Inferior parietal cortex (tissue), 1 donor: Measurements from ENCODE around the gene BLACAT1.
A peak's percentile ranks its signal among the peaks of the same experiment; 100 is the strongest.
"Not testable (repeated sequence)": the region's sequence is repeated elsewhere in the genome, so short reads cannot be mapped to it uniquely, and the experiment has no call there.

Source experiments
- DNase-seq: peaks from one replicate; pipeline ENCODE4 v3.0.0-alpha.2; 2016; ENCODE audit errors: extremely low spot score

Gene BLACAT1

DNA sequence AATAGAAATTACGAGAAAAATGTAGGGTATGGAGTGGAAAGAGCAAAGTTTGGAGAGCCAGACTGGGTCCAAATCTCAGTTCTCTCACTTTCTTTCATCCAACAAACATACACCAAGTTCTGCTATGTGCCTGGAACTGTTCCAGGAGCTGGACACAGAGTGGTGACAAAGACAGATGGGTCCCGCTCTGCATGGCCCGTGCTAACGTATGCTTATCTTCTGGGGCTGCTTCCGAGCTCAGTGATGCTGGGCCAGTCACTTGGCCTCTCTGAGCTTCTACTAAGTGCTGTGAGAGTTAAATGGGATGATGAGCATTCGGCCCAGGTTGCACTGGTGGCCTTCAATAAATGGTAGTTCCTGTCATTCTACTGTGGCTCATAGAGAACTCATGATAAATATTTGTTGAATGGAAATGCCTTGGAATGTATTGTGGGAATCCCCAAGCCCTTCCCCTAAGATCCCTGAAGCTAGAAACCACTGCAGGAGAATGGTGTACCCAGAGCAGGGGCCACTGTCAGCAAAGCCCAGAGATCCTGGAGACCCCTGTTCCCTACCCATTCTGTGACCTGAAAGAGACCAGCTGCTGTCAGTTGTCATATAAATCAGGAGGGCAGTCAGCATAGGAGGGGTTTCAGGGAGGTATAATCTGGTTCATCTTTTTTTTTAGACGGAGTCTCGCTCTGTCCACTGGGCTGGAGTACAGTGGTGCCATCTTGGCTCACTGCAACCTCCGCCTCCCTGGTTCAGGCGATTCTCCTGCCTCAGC lies 37.8 kb downstream of the BLACAT1 start:
- no peak for DNase-seq

DNA sequence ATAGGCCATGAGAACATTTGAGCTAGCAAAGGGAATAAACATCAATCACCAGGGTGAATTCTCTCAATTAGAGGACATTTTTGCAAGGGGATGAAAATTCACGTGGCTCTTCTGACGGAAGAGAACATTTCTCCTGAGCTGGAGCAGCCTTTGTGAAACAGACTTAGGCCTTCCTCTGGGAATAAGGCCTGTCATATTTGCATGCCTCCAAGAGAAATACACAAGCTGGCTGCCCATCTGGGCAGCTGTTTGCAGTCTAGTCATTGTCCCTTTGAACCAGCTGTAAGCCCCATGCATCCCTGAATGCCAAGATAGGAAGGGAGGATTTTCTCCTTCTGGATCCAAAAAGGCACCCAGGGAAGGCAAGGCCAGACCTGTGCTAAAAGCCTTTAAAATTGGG lies 39.5 kb downstream of the BLACAT1 start:
- DNase-seq: peak; percentile 2

DNA sequence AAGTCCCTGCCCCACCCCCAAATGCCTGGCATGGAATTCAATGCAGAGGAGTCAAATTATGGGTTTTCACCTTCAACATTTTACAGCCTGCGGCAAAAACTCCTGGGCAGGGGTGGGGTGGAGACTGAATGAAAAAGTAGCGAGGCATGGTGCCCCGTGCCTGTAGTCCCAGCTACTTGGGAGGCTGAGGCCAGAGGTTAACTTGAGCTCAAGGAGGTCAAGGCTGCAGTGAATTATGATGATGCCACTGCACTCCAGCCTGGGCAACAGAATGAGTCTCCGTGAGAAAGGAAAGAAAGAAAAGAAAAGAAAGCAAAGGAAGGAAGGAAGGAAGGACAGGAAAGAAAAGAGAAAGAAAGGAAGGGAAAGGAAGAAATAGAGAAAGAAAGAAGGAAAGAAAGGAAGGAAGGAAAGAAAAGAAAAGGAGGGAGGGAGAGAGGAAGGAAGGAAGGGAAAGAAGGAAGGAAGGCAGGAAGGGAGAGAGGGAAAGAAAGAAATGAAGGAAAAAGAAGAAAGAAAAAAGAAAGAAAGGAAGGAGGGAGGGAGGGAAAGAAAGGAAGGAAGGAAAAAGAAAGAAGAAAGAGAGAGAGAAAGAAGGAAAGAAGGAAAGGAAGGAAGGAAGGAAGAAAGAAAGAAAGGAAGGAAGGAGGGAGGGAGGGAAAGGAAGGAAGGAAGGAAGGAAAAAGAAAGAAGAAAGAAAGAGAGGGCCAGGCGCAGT lies 45.1 kb downstream of the BLACAT1 start:
- DNase-seq: no peak

DNA sequence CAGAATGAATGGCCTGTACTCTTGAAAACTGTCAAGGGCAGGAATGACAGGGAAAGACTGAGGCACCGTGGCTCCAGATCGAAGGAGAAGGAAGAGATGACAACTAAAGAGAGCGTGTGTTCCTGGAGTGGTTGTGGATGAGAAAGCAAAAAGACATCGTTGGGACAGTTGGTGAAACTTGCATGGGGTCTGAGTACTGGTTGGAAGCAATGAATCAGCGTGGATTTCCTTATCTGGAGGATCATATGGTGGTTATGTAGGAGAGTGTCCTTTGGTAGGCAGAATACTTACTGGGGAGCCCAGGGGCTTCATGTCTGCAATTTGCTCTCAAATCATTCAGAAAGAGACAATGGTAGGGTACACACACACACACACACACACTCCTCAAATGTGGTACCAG lies 47.9 kb downstream of the BLACAT1 start:
- no peak for DNase-seq

DNA sequence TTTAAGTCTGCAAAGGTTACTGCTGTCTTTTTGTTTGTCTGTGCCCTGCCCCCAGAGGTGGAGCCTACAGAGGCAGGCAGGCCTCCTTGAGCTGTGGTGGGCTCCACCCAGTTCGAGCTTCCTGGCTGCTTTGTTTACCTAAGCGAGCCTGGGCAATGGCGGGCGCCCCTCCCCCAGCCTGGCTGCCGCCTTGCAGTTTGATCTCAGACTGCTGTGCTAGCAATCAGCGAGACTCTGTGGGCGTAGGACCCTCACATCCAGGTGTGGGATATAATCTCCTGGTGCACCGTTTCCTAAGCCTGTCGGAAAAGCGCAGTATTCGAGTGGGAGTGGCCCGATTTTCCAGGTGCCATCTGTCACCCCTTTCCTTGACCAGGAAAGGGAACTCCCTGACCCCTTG lies 49.6 kb downstream of the BLACAT1 start:
- DNase-seq: not testable (repeated sequence)
